K562 (cell line): Measurements from ENCODE around the gene MACROD2. TPM values are rescaled to one million over a fixed set of nuclear protein-coding genes. Genes with fewer than 3 reads are reported as not detected.

Source experiments
- ATAC-seq: fragments of 200-7000 bp; cut with Tn5 transposase; 3 replicates; pipeline ENCODE4 v1.9.1; 2020; ENCODE audit warnings: moderate library complexity
- BruUV-seq: library from RNA; stranded (reverse); fragments of 400-500 nt; replicated peaks from 2 replicates; lab custom pipeline; 2021; lab: Mats Ljungman, UMichigan
- CTCF ChIA-PET: fragments of 300-600 bp; formaldehyde crosslinking; extraction: SDS; loops from one replicate; lab custom pipeline; 2021; ENCODE audit warnings: low intra/inter-chr PET ratio; lab: Yijun Ruan, JAX
- POLR2A ChIA-PET: fragments of 300-600, 350-650 bp; sonication (Branson Sonifier 250); formaldehyde crosslinking; extraction: SDS; loops from one replicate; lab custom pipeline; 2021; ENCODE audit warnings: antibody characterized with exemption, inconsistent platforms; lab: Yijun Ruan, JAX
- DNase-seq, 4 experiments: peaks; one replicate each; pipeline versions ENCODE4 v3.0.0 to v3.0.0-alpha.2; 2011 to 2018; ENCODE audit warnings: low spot score in 3 of 4, mixed read lengths in 3 of 4; ENCODE audit errors: extremely low read depth in 1 of 4
- FAIRE-seq: peaks from 2 replicates; lab custom pipeline; 2011; peaks lifted over from hg19 to GRCh38; lab: Jason Lieb, UNC
- H2AFZ ChIP-seq: 2 replicates; pipeline ENCODE4 v1.6.0; 2011; ENCODE audit warnings: low read depth, low read length, control low read depth, inconsistent platforms
- H3K27ac ChIP-seq: fragments of 200-600 bp; 3 replicates; pipeline ENCODE4 v1.8.0; 2011; ENCODE audit warnings: low read depth, mild to moderate bottlenecking, control low read depth, inconsistent platforms, low read length, moderate library complexity, mixed read lengths; ENCODE audit errors: extremely low read depth
- H3K27me3 ChIP-seq, 2 experiments: fragments of 300-600 bp in 1 of 2; 2 replicates in 1 of 2; 3 replicates in 1 of 2; pipeline versions ENCODE4 v1.6.0 to v1.8.0; 2011; ENCODE audit warnings: inconsistent platforms in 2 of 2, low read length in 2 of 2, mild to moderate bottlenecking in 1 of 2, mixed read lengths in 1 of 2, moderate library complexity in 1 of 2; ENCODE audit not compliant: control insufficient read depth in 2 of 2, insufficient read depth in 2 of 2
- H3K36me3 ChIP-seq: fragments of 300-600 bp; 3 replicates; pipeline ENCODE4 v1.8.0; 2011; ENCODE audit warnings: mild to moderate bottlenecking, low read length, inconsistent platforms; ENCODE audit not compliant: control insufficient read depth, insufficient read depth
- H3K4me1 ChIP-seq, 2 experiments: fragments of 200-600 bp in 1 of 2; replicated peaks in 1 of 2; 2 replicates in 1 of 2; 3 replicates in 1 of 2; pipeline versions ENCODE4 v1.5.1 to v1.8.0; 2011; ENCODE audit warnings: inconsistent platforms in 2 of 2, low read length in 2 of 2, mild to moderate bottlenecking in 1 of 2, mixed read lengths in 1 of 2, moderate library complexity in 1 of 2; ENCODE audit not compliant: control insufficient read depth in 2 of 2, insufficient read depth in 2 of 2
- H3K4me2 ChIP-seq: 2 replicates; pipeline ENCODE4 v1.6.1; 2011; ENCODE audit warnings: low read length, control low read depth, inconsistent platforms, mixed read lengths; ENCODE audit not compliant: insufficient read depth
- H3K4me3 ChIP-seq: fragments of 200-600 bp; sonication (generic), shearing (Covaris generic); 2 replicates; pipeline ENCODE4 v1.5.1; 2016; ENCODE audit warnings: control low read depth, inconsistent platforms
- H3K79me2 ChIP-seq: fragments of 200-600 bp; 3 replicates; pipeline ENCODE4 v1.8.0; 2011; ENCODE audit warnings: low read length, inconsistent platforms; ENCODE audit not compliant: control insufficient read depth, insufficient read depth
- H3K9ac ChIP-seq, 2 experiments: 2 replicates each; pipeline versions ENCODE4 v1.6.0 to v1.6.1; 2011; ENCODE audit warnings: low read depth in 2 of 2, low read length in 2 of 2, control low read depth in 1 of 2, inconsistent platforms in 1 of 2, mild to moderate bottlenecking in 1 of 2, mixed read lengths in 1 of 2; ENCODE audit not compliant: insufficient read depth in 1 of 2
- H3K9me1 ChIP-seq: one replicate; pipeline ENCODE4 v1.6.0; 2011; ENCODE audit warnings: inconsistent platforms, mild to moderate bottlenecking, low read length, moderate library complexity; ENCODE audit not compliant: control insufficient read depth, insufficient read depth
- H3K9me3 ChIP-seq: replicated peaks from 2 replicates; pipeline ENCODE4 v1.5.1; 2011; ENCODE audit warnings: low read depth, low read length, inconsistent platforms; ENCODE audit not compliant: control insufficient read depth, insufficient read depth
- H4K20me1 ChIP-seq: replicated peaks from 2 replicates; pipeline ENCODE4 v1.6.1; 2011; ENCODE audit warnings: low read length, inconsistent platforms, mixed read lengths; ENCODE audit not compliant: control insufficient read depth, insufficient read depth
- BRD4 ChIP-seq: fragments of 200-600 bp; sonication (generic); IDR thresholded peaks from 2 replicates; pipeline ENCODE4 v1.6.1; 2017; ENCODE audit warnings: inconsistent platforms
- E2F3 ChIP-seq: fragments of 250-450 bp; sonication (Bioruptor Pico); IDR thresholded peaks from 2 replicates; pipeline ENCODE4 v1.4.0; 2020; ENCODE audit warnings: mild to moderate bottlenecking
- ETS2 ChIP-seq: IDR thresholded peaks from 2 replicates; pipeline ENCODE4 v1.6.1; 2016; ENCODE audit warnings: borderline replicate concordance, missing genetic modification characterization, mild to moderate bottlenecking, moderate library complexity, missing compliant biosample characterization; ENCODE audit not compliant: poor library complexity, severe bottlenecking
- NBN ChIP-seq: fragments of 450-650 bp; IDR thresholded peaks from 2 replicates; pipeline ENCODE4 v1.6.1; 2016; ENCODE audit warnings: low read depth, mild to moderate bottlenecking
- NFE2L1 ChIP-seq: fragments of 450-650 bp; IDR thresholded peaks from 2 replicates; pipeline ENCODE4 v1.6.1; 2016; ENCODE audit warnings: missing genetic modification characterization, low read depth, mild to moderate bottlenecking, missing compliant biosample characterization, moderate library complexity, borderline replicate concordance
- PURB ChIP-seq: sonication (generic); formaldehyde crosslinking; IDR thresholded peaks from 2 replicates; pipeline ENCODE4 v1.9.0; 2021; ENCODE audit warnings: low read depth, mild to moderate bottlenecking, missing genetic modification reagents
- TARDBP ChIP-seq: fragments of 450-650 bp; IDR thresholded peaks from 2 replicates; pipeline ENCODE4 v1.6.1; 2016
- XRCC4 ChIP-seq: IDR thresholded peaks from one replicate; pipeline ENCODE4 v1.6.1; 2011; ENCODE audit not compliant: insufficient read depth, insufficient read length; ENCODE audit errors: extremely low read depth
- ZNF124 ChIP-seq: sonication (generic); formaldehyde crosslinking; IDR thresholded peaks from 2 replicates; pipeline ENCODE4 v1.8.1; 2022; ENCODE audit warnings: missing genetic modification reagents
- ZNF766 ChIP-seq: fragments of 200-800 bp; sonication (Bioruptor generic); conservative IDR thresholded peaks from 2 replicates; pipeline ENCODE4 v1.6.1; 2016; ENCODE audit warnings: missing genetic modification characterization, missing compliant biosample characterization
- WGBS: fragments of 100-300 bp; shearing (Covaris generic); methylation state at CpG from one replicate; pipeline ENCODE4 v1.1.6; 2016; ENCODE audit warnings: low coverage, mixed read lengths; ENCODE audit not compliant: insufficient coverage; ENCODE audit errors: missing lambda C conversion rate; 5-methylcytosine and 5-hydroxymethylcytosine counted together
- in situ Hi-C: fragments of 300-500 bp; cut with MboI; formaldehyde crosslinking; loops from 4 replicates; pipeline ENCODE4 v1.15.0; 2018; ENCODE audit warnings: inconsistent platforms, mixed read lengths
- intact Hi-C: fragments of 100-400 bp; cut with micrococcal nuclease; formaldehyde crosslinking; loops from 2 replicates; pipeline ENCODE4 v1.14.2; 2022
- polyA plus RNA-seq, 8 experiments: library from polyadenylated mRNA; depleted of rRNA in 4 of 8; stranded (reverse) in 5 of 8; unstranded in 3 of 8; fragments of >200 nt; fragmentation: Nextera tagmentation in 2 of 8; fragmentation: Illumina TruSeq in 1 of 8; extraction: Ambion mirVana in 2 of 8; extraction: Trizol in 1 of 8; gene quantifications; 2 replicates each; pipeline versions ENCODE4 v1.2.1 to v1.2.3, GENCODE V29; 2011 to 2014; ENCODE audit warnings: inconsistent platforms in 1 of 8, missing spikeins in 1 of 8
- total RNA-seq, 7 experiments: library from RNA; depleted of rRNA in 6 of 7; stranded (reverse); fragments of >200 nt in 6 of 7; fragmentation: Illumina TruSeq in 2 of 7; extraction: Trizol in 2 of 7; gene quantifications; 2 replicates each; pipeline versions ENCODE4 v1.2.1 to v1.2.3, GENCODE V29; 2011 to 2021; ENCODE audit warnings: low replicate concordance in 1 of 7
- TF ChIP-seq, protein P1 (sequence below): sonication (generic); formaldehyde crosslinking; IDR thresholded peaks from 2 replicates; pipeline ENCODE4 v1.8.0; 2023; ENCODE audit warnings: missing genetic modification reagents, mild to moderate bottlenecking, borderline replicate concordance
- TF ChIP-seq, protein P2 (sequence below): IDR thresholded peaks from 3 replicates; pipeline ENCODE4 v1.6.1; 2011; ENCODE audit warnings: borderline replicate concordance, mild to moderate bottlenecking; ENCODE audit not compliant: insufficient read length, insufficient read depth
- TF ChIP-seq, protein P3 (sequence below): fragments of 450-650 bp; conservative IDR thresholded peaks from 2 replicates; pipeline ENCODE4 v1.6.1; 2016; ENCODE audit warnings: missing genetic modification characterization, low read depth, mild to moderate bottlenecking, control low read depth, missing compliant biosample characterization

Gene MACROD2
- total and polyA plus RNA-seq, 9 of the 15 experiments (the other 6 are each of a cell fraction or from before 2014, with no cell fraction given): not detected

GRCh38 chr20:14845199-14846160 lies 850.2 kb downstream of the MACROD2 start:
- no peak for FAIRE-seq
- TF ChIP-seq NBN (no peak), ETS2 (tag) (no peak), TARDBP (no peak), ZNF124 (CRISPR knock-in tag) (no peak), PURB (CRISPR knock-in tag) (no peak), E2F3 (CRISPR knock-in tag) (no peak), NFE2L1 (tag) (no peak), ZNF766 (CRISPR knock-in tag) (no peak), XRCC4 (no peak), BRD4 (no peak)
- TF ChIP-seq, protein P1, sequence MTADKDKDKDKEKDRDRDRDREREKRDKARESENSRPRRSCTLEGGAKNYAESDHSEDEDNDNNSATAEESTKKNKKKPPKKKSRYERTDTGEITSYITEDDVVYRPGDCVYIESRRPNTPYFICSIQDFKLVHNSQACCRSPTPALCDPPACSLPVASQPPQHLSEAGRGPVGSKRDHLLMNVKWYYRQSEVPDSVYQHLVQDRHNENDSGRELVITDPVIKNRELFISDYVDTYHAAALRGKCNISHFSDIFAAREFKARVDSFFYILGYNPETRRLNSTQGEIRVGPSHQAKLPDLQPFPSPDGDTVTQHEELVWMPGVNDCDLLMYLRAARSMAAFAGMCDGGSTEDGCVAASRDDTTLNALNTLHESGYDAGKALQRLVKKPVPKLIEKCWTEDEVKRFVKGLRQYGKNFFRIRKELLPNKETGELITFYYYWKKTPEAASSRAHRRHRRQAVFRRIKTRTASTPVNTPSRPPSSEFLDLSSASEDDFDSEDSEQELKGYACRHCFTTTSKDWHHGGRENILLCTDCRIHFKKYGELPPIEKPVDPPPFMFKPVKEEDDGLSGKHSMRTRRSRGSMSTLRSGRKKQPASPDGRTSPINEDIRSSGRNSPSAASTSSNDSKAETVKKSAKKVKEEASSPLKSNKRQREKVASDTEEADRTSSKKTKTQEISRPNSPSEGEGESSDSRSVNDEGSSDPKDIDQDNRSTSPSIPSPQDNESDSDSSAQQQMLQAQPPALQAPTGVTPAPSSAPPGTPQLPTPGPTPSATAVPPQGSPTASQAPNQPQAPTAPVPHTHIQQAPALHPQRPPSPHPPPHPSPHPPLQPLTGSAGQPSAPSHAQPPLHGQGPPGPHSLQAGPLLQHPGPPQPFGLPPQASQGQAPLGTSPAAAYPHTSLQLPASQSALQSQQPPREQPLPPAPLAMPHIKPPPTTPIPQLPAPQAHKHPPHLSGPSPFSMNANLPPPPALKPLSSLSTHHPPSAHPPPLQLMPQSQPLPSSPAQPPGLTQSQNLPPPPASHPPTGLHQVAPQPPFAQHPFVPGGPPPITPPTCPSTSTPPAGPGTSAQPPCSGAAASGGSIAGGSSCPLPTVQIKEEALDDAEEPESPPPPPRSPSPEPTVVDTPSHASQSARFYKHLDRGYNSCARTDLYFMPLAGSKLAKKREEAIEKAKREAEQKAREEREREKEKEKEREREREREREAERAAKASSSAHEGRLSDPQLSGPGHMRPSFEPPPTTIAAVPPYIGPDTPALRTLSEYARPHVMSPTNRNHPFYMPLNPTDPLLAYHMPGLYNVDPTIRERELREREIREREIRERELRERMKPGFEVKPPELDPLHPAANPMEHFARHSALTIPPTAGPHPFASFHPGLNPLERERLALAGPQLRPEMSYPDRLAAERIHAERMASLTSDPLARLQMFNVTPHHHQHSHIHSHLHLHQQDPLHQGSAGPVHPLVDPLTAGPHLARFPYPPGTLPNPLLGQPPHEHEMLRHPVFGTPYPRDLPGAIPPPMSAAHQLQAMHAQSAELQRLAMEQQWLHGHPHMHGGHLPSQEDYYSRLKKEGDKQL (CRISPR knock-in tag): no peak
- TF ChIP-seq, protein P2, sequence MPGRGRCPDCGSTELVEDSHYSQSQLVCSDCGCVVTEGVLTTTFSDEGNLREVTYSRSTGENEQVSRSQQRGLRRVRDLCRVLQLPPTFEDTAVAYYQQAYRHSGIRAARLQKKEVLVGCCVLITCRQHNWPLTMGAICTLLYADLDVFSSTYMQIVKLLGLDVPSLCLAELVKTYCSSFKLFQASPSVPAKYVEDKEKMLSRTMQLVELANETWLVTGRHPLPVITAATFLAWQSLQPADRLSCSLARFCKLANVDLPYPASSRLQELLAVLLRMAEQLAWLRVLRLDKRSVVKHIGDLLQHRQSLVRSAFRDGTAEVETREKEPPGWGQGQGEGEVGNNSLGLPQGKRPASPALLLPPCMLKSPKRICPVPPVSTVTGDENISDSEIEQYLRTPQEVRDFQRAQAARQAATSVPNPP: no peak
- TF ChIP-seq, protein P3, sequence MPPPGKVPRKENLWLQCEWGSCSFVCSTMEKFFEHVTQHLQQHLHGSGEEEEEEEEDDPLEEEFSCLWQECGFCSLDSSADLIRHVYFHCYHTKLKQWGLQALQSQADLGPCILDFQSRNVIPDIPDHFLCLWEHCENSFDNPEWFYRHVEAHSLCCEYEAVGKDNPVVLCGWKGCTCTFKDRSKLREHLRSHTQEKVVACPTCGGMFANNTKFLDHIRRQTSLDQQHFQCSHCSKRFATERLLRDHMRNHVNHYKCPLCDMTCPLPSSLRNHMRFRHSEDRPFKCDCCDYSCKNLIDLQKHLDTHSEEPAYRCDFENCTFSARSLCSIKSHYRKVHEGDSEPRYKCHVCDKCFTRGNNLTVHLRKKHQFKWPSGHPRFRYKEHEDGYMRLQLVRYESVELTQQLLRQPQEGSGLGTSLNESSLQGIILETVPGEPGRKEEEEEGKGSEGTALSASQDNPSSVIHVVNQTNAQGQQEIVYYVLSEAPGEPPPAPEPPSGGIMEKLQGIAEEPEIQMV (tag): no peak

More at GRCh38 chr20:14845199-14846160, 850.2 kb downstream of the MACROD2 start:
- Histone ChIP-seq H3K36me3 (no peaks in the 10 kb centered on the region), H3K9ac (no peak overlapping the region), H3K4me3 (no peak overlapping the region), H3K4me2 (no peak overlapping the region), H3K27me3 (no peaks in the 10 kb centered on the region), H2AFZ (no peak overlapping the region), H3K27ac (no peak overlapping the region), H3K79me2 (no peaks in the 10 kb centered on the region), H4K20me1 (no peaks in the 10 kb centered on the region), H3K9me3 (no peaks in the 10 kb centered on the region), H3K4me1 (no peaks in the 10 kb centered on the region), H3K9me1 (no peaks in the 10 kb centered on the region)
- in situ Hi-C loops (no loop called here), intact Hi-C loops (no loop called here)
- no TSS peak for BruUV-seq
- ChIA-PET POLR2A (no interaction called here), CTCF (no interaction called here)
- no peak for DNase-seq
- ATAC-seq: no peak
- 0% methylated on average over 2 of the region's 2 CpGs for WGBS
